HEK293 (cell line): ENCODE results near the gene TGFB1I1.

Experiments
- GLIS1 ChIP-seq: fragments of 450-650 bp; formaldehyde crosslinking; IDR thresholded peaks from 2 replicates; pipeline ENCODE4 v1.5.1; 2016; ENCODE audit warnings: missing biosample characterization, missing genetic modification characterization
- GLIS2 ChIP-seq: fragments of 450-650 bp; formaldehyde crosslinking; IDR thresholded peaks from 2 replicates; pipeline ENCODE4 v1.5.1; 2016; ENCODE audit warnings: missing biosample characterization, missing genetic modification characterization
- HOXA7 ChIP-seq: sonication (generic); formaldehyde crosslinking; IDR thresholded peaks from 2 replicates; pipeline ENCODE4 v1.8.1; 2022; ENCODE audit warnings: missing genetic modification reagents, borderline replicate concordance
- INSM2 ChIP-seq: fragments of 450-650 bp; formaldehyde crosslinking; IDR thresholded peaks from 2 replicates; pipeline ENCODE4 v1.5.1; 2016; ENCODE audit warnings: missing biosample characterization, missing genetic modification characterization
- PRDM1 ChIP-seq: fragments of 450-650 bp; formaldehyde crosslinking; IDR thresholded peaks from 2 replicates; pipeline ENCODE4; 2016; ENCODE audit warnings: missing biosample characterization, missing genetic modification characterization
- RBAK ChIP-seq: fragments of 450-650 bp; formaldehyde crosslinking; IDR thresholded peaks from 2 replicates; pipeline ENCODE4 v1.5.1; 2016; ENCODE audit warnings: missing biosample characterization, missing genetic modification characterization
- TCF7L2 ChIP-seq: IDR thresholded peaks from 2 replicates; pipeline ENCODE4 v1.6.1; 2011; ENCODE audit warnings: low read depth, mild to moderate bottlenecking, inconsistent platforms, low read length, moderate library complexity, borderline replicate concordance
- TSHZ1 ChIP-seq: fragments of 450-650 bp; formaldehyde crosslinking; IDR thresholded peaks from 2 replicates; pipeline ENCODE4 v1.5.1; 2016; ENCODE audit warnings: missing biosample characterization, missing genetic modification characterization, borderline replicate concordance
- ZBTB17 ChIP-seq: fragments of 450-650 bp; formaldehyde crosslinking; IDR thresholded peaks from 2 replicates; pipeline ENCODE4 v1.5.1; 2016; ENCODE audit warnings: missing biosample characterization, missing genetic modification characterization
- ZBTB26 ChIP-seq: fragments of 450-650 bp; formaldehyde crosslinking; optimal IDR thresholded peaks from 2 replicates; pipeline ENCODE3; 2016; ENCODE audit warnings: missing biosample characterization, mild to moderate bottlenecking, missing genetic modification characterization
- ZFP3 ChIP-seq: fragments of 450-650 bp; formaldehyde crosslinking; IDR thresholded peaks from 2 replicates; pipeline ENCODE4 v1.5.1; 2016; ENCODE audit warnings: low read depth, missing biosample characterization, missing genetic modification characterization
- ZNF114 ChIP-seq: fragments of 450-650 bp; formaldehyde crosslinking; IDR thresholded peaks from 2 replicates; pipeline ENCODE4 v1.5.0; 2017; ENCODE audit warnings: missing biosample characterization, missing genetic modification characterization
- ZNF138 ChIP-seq: fragments of 450-650 bp; formaldehyde crosslinking; IDR thresholded peaks from 2 replicates; pipeline ENCODE4 v1.5.1; 2016; ENCODE audit warnings: missing biosample characterization, missing genetic modification characterization, borderline replicate concordance
- ZNF146 ChIP-seq: fragments of 450-650 bp; formaldehyde crosslinking; IDR thresholded peaks from 2 replicates; pipeline ENCODE4 v1.5.1; 2016; ENCODE audit warnings: missing biosample characterization, missing genetic modification characterization
- ZNF157 ChIP-seq: fragments of 450-650 bp; formaldehyde crosslinking; IDR thresholded peaks from 2 replicates; pipeline ENCODE4 v1.5.1; 2016; ENCODE audit warnings: missing biosample characterization, missing genetic modification characterization
- ZNF175 ChIP-seq: fragments of 450-650 bp; formaldehyde crosslinking; IDR thresholded peaks from 2 replicates; pipeline ENCODE4 v1.5.1; 2016; ENCODE audit warnings: missing biosample characterization, missing genetic modification characterization
- ZNF24 ChIP-seq: fragments of 450-650 bp; formaldehyde crosslinking; IDR thresholded peaks from 2 replicates; pipeline ENCODE4 v1.5.1; 2016; ENCODE audit warnings: missing biosample characterization, missing genetic modification characterization
- ZNF248 ChIP-seq: fragments of 450-650 bp; formaldehyde crosslinking; IDR thresholded peaks from 2 replicates; pipeline ENCODE4 v1.5.1; 2017; ENCODE audit warnings: missing biosample characterization, missing genetic modification characterization
- ZNF311 ChIP-seq: fragments of 450-650 bp; formaldehyde crosslinking; IDR thresholded peaks from 2 replicates; pipeline ENCODE4 v1.5.1; 2017; ENCODE audit warnings: missing biosample characterization, missing genetic modification characterization, borderline replicate concordance
- ZNF341 ChIP-seq: fragments of 450-650 bp; formaldehyde crosslinking; IDR thresholded peaks from 2 replicates; pipeline ENCODE4; 2016; ENCODE audit warnings: low read depth, missing biosample characterization, missing genetic modification characterization
- ZNF37A ChIP-seq: fragments of 450-650 bp; IDR thresholded peaks from 2 replicates; pipeline ENCODE4 v1.5.1; 2018; ENCODE audit warnings: missing biosample characterization, missing genetic modification characterization
- ZNF394 ChIP-seq: fragments of 450-650 bp; formaldehyde crosslinking; IDR thresholded peaks from 2 replicates; pipeline ENCODE4 v1.5.1; 2016; ENCODE audit warnings: missing biosample characterization, missing genetic modification characterization, mild to moderate bottlenecking, moderate library complexity, borderline replicate concordance
- ZNF488 ChIP-seq: fragments of 450-650 bp; formaldehyde crosslinking; IDR thresholded peaks from 2 replicates; pipeline ENCODE4 v1.5.1; 2016; ENCODE audit warnings: missing biosample characterization, missing genetic modification characterization
- ZNF555 ChIP-seq: fragments of 450-650 bp; formaldehyde crosslinking; conservative IDR thresholded peaks from 2 replicates; pipeline ENCODE4 v1.5.1; 2017; ENCODE audit warnings: missing biosample characterization, mild to moderate bottlenecking, missing genetic modification characterization, inconsistent platforms
- ZNF571 ChIP-seq: fragments of 450-650 bp; formaldehyde crosslinking; IDR thresholded peaks from 2 replicates; pipeline ENCODE4 v1.5.0; 2017; ENCODE audit warnings: missing biosample characterization, missing genetic modification characterization
- ZNF624 ChIP-seq: fragments of 450-650 bp; formaldehyde crosslinking; IDR thresholded peaks from 2 replicates; pipeline ENCODE4 v1.5.1; 2017; ENCODE audit warnings: missing biosample characterization, missing genetic modification characterization
- ZNF626 ChIP-seq: fragments of 450-650 bp; sonication (Bioruptor Pico); formaldehyde crosslinking; IDR thresholded peaks from 2 replicates; pipeline ENCODE4 v1.5.1; 2018; ENCODE audit warnings: missing biosample characterization, missing genetic modification characterization, inconsistent platforms
- ZNF645 ChIP-seq: fragments of 450-650 bp; formaldehyde crosslinking; IDR thresholded peaks from 2 replicates; pipeline ENCODE4; 2016; ENCODE audit warnings: missing biosample characterization, missing genetic modification characterization
- ZNF701 ChIP-seq: fragments of 450-650 bp; formaldehyde crosslinking; IDR thresholded peaks from 2 replicates; pipeline ENCODE4 v1.5.1; 2016; ENCODE audit warnings: missing biosample characterization, missing genetic modification characterization
- ZNF704 ChIP-seq: fragments of 450-650 bp; formaldehyde crosslinking; IDR thresholded peaks from 2 replicates; pipeline ENCODE4 v1.5.1; 2016; ENCODE audit warnings: missing biosample characterization, missing genetic modification characterization
- ZSCAN16 ChIP-seq: fragments of 450-650 bp; formaldehyde crosslinking; IDR thresholded peaks from 2 replicates; pipeline ENCODE4 v1.5.1; 2016; ENCODE audit warnings: missing biosample characterization, missing genetic modification characterization
- ZSCAN30 ChIP-seq: fragments of 450-650 bp; IDR thresholded peaks from 2 replicates; pipeline ENCODE4 v1.5.1; 2018; ENCODE audit warnings: missing biosample characterization, mild to moderate bottlenecking, missing genetic modification characterization, moderate library complexity

TGFB1I1 gene

GRCh38 chr16:31507929-31508705, 36.2 kb downstream of the TGFB1I1 start, which contains the start of gene RUSF1 (continued):
- TF ChIP-seq HOXA7 (CRISPR knock-in tag): no peak
- no peak for TF ChIP-seq RBAK (tag by site-specific recombination)
- no peak for TF ChIP-seq ZNF626 (tag by site-specific recombination)
- TF ChIP-seq ZSCAN16 (tag by site-specific recombination): no peak
- no peak for TF ChIP-seq TCF7L2
- no peak for TF ChIP-seq ZNF175 (tag by site-specific recombination)
- no peak for TF ChIP-seq INSM2 (tag by site-specific recombination)
- no peak for TF ChIP-seq ZNF248 (tag by site-specific recombination)
- TF ChIP-seq ZNF311 (tag by site-specific recombination): no peak
- TF ChIP-seq PRDM1 (tag by site-specific recombination): no peak
- no peak for TF ChIP-seq ZNF571 (tag by site-specific recombination)
- peak; percentile 56 for TF ChIP-seq GLIS1
- 0 out of 2 replicates have a peak, but pooled peaks have one; percentile 5 for TF ChIP-seq ZNF146 (tag by site-specific recombination)
- TF ChIP-seq ZNF624 (tag by site-specific recombination): no peak
- no peak; the same call in none of the 2 replicates for TF ChIP-seq GLIS2
- no peak for TF ChIP-seq ZNF704 (tag by site-specific recombination)
- no peak for TF ChIP-seq ZNF24
- peak; percentile 43 for TF ChIP-seq ZBTB26 (tag by site-specific recombination)
- TF ChIP-seq TSHZ1 (tag by site-specific recombination): no peak
- no peak for TF ChIP-seq ZNF138 (tag by site-specific recombination)
- no peak for TF ChIP-seq ZNF701 (tag by site-specific recombination)
- no peak for TF ChIP-seq ZFP3 (tag by site-specific recombination)
- TF ChIP-seq ZNF114 (tag by site-specific recombination): no peak
- TF ChIP-seq ZBTB17: peak; percentile 84
- TF ChIP-seq ZNF37A: no peak
- peak; percentile 61; the same call in 1 of the 2 replicates for TF ChIP-seq ZNF394 (tag by site-specific recombination)
- peak; percentile 74 for TF ChIP-seq ZSCAN30
- no peak for TF ChIP-seq ZNF157 (tag by site-specific recombination)
- TF ChIP-seq ZNF488 (tag by site-specific recombination): no peak
- TF ChIP-seq ZNF341 (tag by site-specific recombination): peak; percentile 45; the same call in 1 of the 2 replicates
- TF ChIP-seq ZNF555 (tag by site-specific recombination): no peak
- no peak for TF ChIP-seq ZNF645 (tag by site-specific recombination)
